Thymus (tissue), 11 donors: Measurements from ENCODE around the gene HAPLN3. TPM values are rescaled to one million over a fixed set of nuclear protein-coding genes. Genes with fewer than 3 reads are reported as not detected.

Experiments used
- DNase-seq, 9 donors: peaks; one replicate each; pipeline ENCODE4 v3.0.0-alpha.2; 2013; ENCODE audit warnings: low spot score in 9 of 9, low read depth in 6 of 9, missing footprints in 1 of 9
- H3K27ac ChIP-seq, 2 donors: one replicate each; pipeline ENCODE4 v1.5.1; 2013; ENCODE audit warnings: control low read depth in 1 of 2, low read depth in 1 of 2, low read length in 1 of 2, mild to moderate bottlenecking in 1 of 2, moderate library complexity in 1 of 2
- H3K27me3 ChIP-seq, 2 donors: one replicate each; pipeline ENCODE4 v1.5.1; 2013; ENCODE audit warnings: low read length in 1 of 2; ENCODE audit not compliant: control insufficient read depth in 2 of 2, insufficient read depth in 1 of 2
- H3K36me3 ChIP-seq, 2 donors: one replicate each; pipeline ENCODE4 v1.5.1; 2013; ENCODE audit warnings: low read length in 1 of 2, mild to moderate bottlenecking in 1 of 2, moderate library complexity in 1 of 2; ENCODE audit not compliant: control insufficient read depth in 2 of 2, insufficient read depth in 2 of 2
- H3K4me1 ChIP-seq, 2 donors: one replicate each; pipeline ENCODE4 v1.5.1; 2013; ENCODE audit warnings: low read length in 2 of 2; ENCODE audit not compliant: control insufficient read depth in 2 of 2, insufficient read depth in 2 of 2
- H3K4me3 ChIP-seq, 2 donors: one replicate each; pipeline ENCODE4 v1.5.1; 2013; ENCODE audit warnings: low read length in 2 of 2, control low read depth in 1 of 2, mild to moderate bottlenecking in 1 of 2
- H3K9me3 ChIP-seq, 2 donors: one replicate each; pipeline ENCODE4 v1.5.1; 2013; ENCODE audit warnings: low read length in 1 of 2, mild to moderate bottlenecking in 1 of 2; ENCODE audit not compliant: control insufficient read depth in 2 of 2, insufficient read depth in 1 of 2
- WGBS: extraction: QIAGEN DNeasy Blood & Tissue Kit; methylation state at CpG from one replicate; pipeline ENCODE4 v1.1.7; 2013; 5-methylcytosine and 5-hydroxymethylcytosine counted together
- polyA plus RNA-seq: library from polyadenylated mRNA; stranded (reverse); fragments of 200-250 nt; gene quantifications from one replicate; pipeline ENCODE4 v1.2.3, GENCODE V29; 2013
- total RNA-seq: library from RNA; stranded (reverse); fragments of 120-200 nt; gene quantifications from one replicate; pipeline ENCODE4 v1.2.4, GENCODE V29; 2013
- donor health status: healthy.

HAPLN3 gene
- total and polyA plus RNA-seq, 2 donors, result 17.3 to 20.1 TPM

- Histone ChIP-seq H3K9me3 (no peaks in the 10 kb centered on the region), H3K27ac (no peak overlapping the region), H3K4me3 (no peak overlapping the region), H3K4me1 (no peaks in the 10 kb centered on the region), H3K27me3 (peaks cover 0 to 2% of the 10 kb centered on the region in 2 donors), H3K36me3 (no peaks in the 10 kb centered on the region)
- no peak for DNase-seq
- WGBS, result 95% methylated on average over 10 of the region's 10 CpGs
Observed at GRCh38 chr15:88876573-88876972, 18.8 kb downstream of the HAPLN3 start.

GRCh38 chr15:88874684-88875083 is 20.7 kb downstream of the HAPLN3 start:
- whole genome bisulfite sequencing, result 80% methylated on average over 6 of the region's 6 CpGs
- Histone ChIP-seq H3K27ac (no peak overlapping the region), H3K4me1 (no peaks in the 10 kb centered on the region), H3K4me3 (no peak overlapping the region), H3K9me3 (no peaks in the 10 kb centered on the region), H3K36me3 (no peaks in the 10 kb centered on the region), H3K27me3 (peaks cover 0 to 7% of the 10 kb centered on the region in 2 donors)
- DNase-seq, result no peak

- DNase-seq, result no peak
- Histone ChIP-seq H3K27me3 (peaks cover 0 to 7% of the 10 kb centered on the region in 2 donors), H3K4me3 (no peak overlapping the region), H3K27ac (no peak overlapping the region), H3K36me3 (no peaks in the 10 kb centered on the region), H3K4me1 (no peaks in the 10 kb centered on the region), H3K9me3 (no peaks in the 10 kb centered on the region)
- 95% methylated on average over 15 of the region's 15 CpGs for WGBS
Observed at GRCh38 chr15:88874275-88874674, 21.1 kb downstream of the HAPLN3 start.

- Histone ChIP-seq H3K9me3 (no peaks in the 10 kb centered on the region), H3K27ac (no peak overlapping the region), H3K4me1 (no peaks in the 10 kb centered on the region), H3K4me3 (no peak overlapping the region), H3K36me3 (no peaks in the 10 kb centered on the region), H3K27me3 (peaks cover 0 to 7% of the 10 kb centered on the region in 2 donors)
- DNase-seq, result no peak
- WGBS, result 94% methylated on average over 13 of the region's 13 CpGs
Observed at GRCh38 chr15:88873786-88874185, 21.6 kb downstream of the HAPLN3 start.

GRCh38 chr15:88872706-88873105 is 22.6 kb downstream of the HAPLN3 start:
- 87% methylated on average over 9 of the region's 9 CpGs for WGBS
- H3K36me3 ChIP-seq, result no peaks in the 10 kb centered on the region
- no peaks in the 10 kb centered on the region for H3K9me3 ChIP-seq
- DNase-seq, result no peak
- H3K27ac ChIP-seq, result no peak overlapping the region
- peaks cover 0 to 7% of the 10 kb centered on the region in 2 donors for H3K27me3 ChIP-seq
- no peaks in the 10 kb centered on the region for H3K4me1 ChIP-seq
- no peak overlapping the region for H3K4me3 ChIP-seq

- WGBS, result 86% methylated on average over 6 of the region's 6 CpGs
- Histone ChIP-seq H3K4me1 (no peaks in the 10 kb centered on the region), H3K9me3 (no peaks in the 10 kb centered on the region), H3K36me3 (no peaks in the 10 kb centered on the region), H3K27me3 (peaks cover 0 to 7% of the 10 kb centered on the region in 2 donors), H3K4me3 (no peak overlapping the region), H3K27ac (no peak overlapping the region)
- DNase-seq, result no peak
Observed at GRCh38 chr15:88872106-88872505, 23.2 kb downstream of the HAPLN3 start.

GRCh38 chr15:88871313-88871712 is 24.0 kb downstream of the HAPLN3 start:
- H3K36me3 ChIP-seq, result no peaks in the 10 kb centered on the region
- no peak overlapping the region for H3K4me3 ChIP-seq
- 94% methylated on average over 14 of the region's 14 CpGs for WGBS
- no peaks in the 10 kb centered on the region for H3K9me3 ChIP-seq
- no peak for DNase-seq
- H3K27ac ChIP-seq, result no peak overlapping the region
- peaks cover 0 to 7% of the 10 kb centered on the region in 2 donors for H3K27me3 ChIP-seq
- no peaks in the 10 kb centered on the region for H3K4me1 ChIP-seq

GRCh38 chr15:88866295-88866881 is 29.0 kb downstream of the HAPLN3 start:
- H3K4me1 ChIP-seq, result no peaks in the 10 kb centered on the region
- no peak overlapping the region for H3K27ac ChIP-seq
- H3K9me3 ChIP-seq, result no peaks in the 10 kb centered on the region
- H3K27me3 ChIP-seq, result peaks cover 0 to 4% of the 10 kb centered on the region in 2 donors
- 95% methylated on average over 10 of the region's 10 CpGs for WGBS
- DNase-seq, result no peak
- H3K36me3 ChIP-seq, result no peaks in the 10 kb centered on the region
- no peak overlapping the region for H3K4me3 ChIP-seq

GRCh38 chr15:88865498-88866099 is 29.7 kb downstream of the HAPLN3 start:
- WGBS, result 84% methylated on average over 6 of the region's 6 CpGs
- H3K9me3 ChIP-seq, result no peaks in the 10 kb centered on the region

More at GRCh38 chr15:88865498-88866099, 29.7 kb downstream of the HAPLN3 start:
- DNase-seq, result no peak
- Histone ChIP-seq H3K4me3 (no peak overlapping the region), H3K27ac (no peak overlapping the region), H3K36me3 (no peaks in the 10 kb centered on the region), H3K4me1 (no peaks in the 10 kb centered on the region), H3K27me3 (no peaks in the 10 kb centered on the region)
